GM23338 (cell line): ENCODE results near the gene RWDD2A. TPM values are rescaled to one million over a fixed set of nuclear protein-coding genes. Genes with fewer than 3 reads are reported as not detected.

Source experiments
- ATAC-seq: fragments of 200-7000 bp; cut with Tn5 transposase; 3 replicates; pipeline ENCODE4 v1.9.1; 2020
- DNase-seq: peaks from one replicate; pipeline ENCODE4 v3.0.0-alpha.2; 2015; ENCODE audit warnings: low spot score
- H2AFZ ChIP-seq: fragments of 200-600 bp; sonication (generic); 2 replicates; pipeline ENCODE4 v1.8.0; 2016; ENCODE audit warnings: antibody characterized with exemption, mild to moderate bottlenecking, moderate library complexity
- H3F3A ChIP-seq: fragments of 200-600 bp; sonication (generic); replicated peaks from 2 replicates; pipeline ENCODE4 v1.8.0; 2017; ENCODE audit warnings: antibody characterized with exemption, mixed run types, low read depth
- H3K27ac ChIP-seq: fragments of 200-600 bp; sonication (generic); 2 replicates; pipeline ENCODE4 v1.6.1; 2016; ENCODE audit warnings: low read depth
- H3K27me3 ChIP-seq: fragments of 200-600 bp; sonication (generic); 2 replicates; pipeline ENCODE4 v1.8.0; 2016; ENCODE audit warnings: mild to moderate bottlenecking, mixed run types, moderate library complexity; ENCODE audit not compliant: insufficient read depth
- H3K36me3 ChIP-seq: fragments of 200-600 bp; sonication (generic); 2 replicates; pipeline ENCODE4 v1.8.0; 2016; ENCODE audit warnings: mild to moderate bottlenecking; ENCODE audit not compliant: insufficient read depth
- H3K4me1 ChIP-seq: fragments of 200-600 bp; sonication (generic); 2 replicates; pipeline ENCODE4 v1.8.0; 2016; ENCODE audit warnings: mild to moderate bottlenecking, moderate library complexity; ENCODE audit not compliant: insufficient read depth
- H3K4me2 ChIP-seq: fragments of 200-600 bp; sonication (generic); 2 replicates; pipeline ENCODE4 v1.7.1; 2017; ENCODE audit warnings: mixed run types
- H3K4me3 ChIP-seq: fragments of 200-600 bp; sonication (generic); 2 replicates; pipeline ENCODE4 v1.6.1; 2016; ENCODE audit warnings: mixed run types
- H3K79me2 ChIP-seq: fragments of 200-600 bp; sonication (generic); replicated peaks from 2 replicates; pipeline ENCODE4 v1.8.0; 2017; ENCODE audit warnings: mild to moderate bottlenecking; ENCODE audit not compliant: insufficient read depth
- H3K9me2 ChIP-seq: fragments of 200-600 bp; sonication (generic); 2 replicates; pipeline ENCODE4 v1.8.0; 2017; ENCODE audit not compliant: insufficient read depth
- H4K20me1 ChIP-seq: fragments of 200-600 bp; sonication (generic); replicated peaks from 2 replicates; pipeline ENCODE4 v1.8.0; 2017; ENCODE audit warnings: mild to moderate bottlenecking; ENCODE audit not compliant: insufficient read depth
- H3K27ac Mint-ChIP-seq: 2 replicates; pipeline ENCODE4 v1.8.0; 2020; ENCODE audit warnings: inconsistent platforms, mild to moderate bottlenecking, moderate library complexity, mixed read lengths
- H3K27me3 Mint-ChIP-seq: 3 replicates; pipeline ENCODE4 v1.8.0; 2022; ENCODE audit warnings: low read depth, mild to moderate bottlenecking, moderate library complexity, mixed read lengths, inconsistent platforms; ENCODE audit not compliant: insufficient read depth, poor library complexity
- H3K36me3 Mint-ChIP-seq: 3 replicates; pipeline ENCODE4 v1.8.0; 2021; ENCODE audit warnings: low read depth, mild to moderate bottlenecking, inconsistent platforms, moderate library complexity, mixed read lengths
- H3K4me1 Mint-ChIP-seq: 3 replicates; pipeline ENCODE4 v1.8.0; 2020; ENCODE audit warnings: mild to moderate bottlenecking, inconsistent platforms, mixed read lengths
- H3K4me3 Mint-ChIP-seq: 3 replicates; pipeline ENCODE4 v1.8.0; 2021; ENCODE audit warnings: moderate library complexity, mild to moderate bottlenecking, inconsistent platforms, mixed read lengths
- H3K9me3 Mint-ChIP-seq: 3 replicates; pipeline ENCODE4 v1.8.0; 2020; ENCODE audit warnings: moderate library complexity, mild to moderate bottlenecking, inconsistent platforms, mixed read lengths
- CTCF ChIP-seq, 2 experiments: fragments of 200-600 bp in 1 of 2; sonication (generic) in 1 of 2; conservative IDR thresholded peaks; 2 replicates each; pipeline versions ENCODE4 v1.5.1 to v1.6.1; 2016 to 2017; ENCODE audit warnings: antibody characterized with exemption in 2 of 2, low read depth in 2 of 2, mild to moderate bottlenecking in 2 of 2, moderate library complexity in 1 of 2
- ETS1 ChIP-seq: IDR thresholded peaks from 2 replicates; pipeline ENCODE4 v1.6.1; 2016; ENCODE audit warnings: antibody characterized with exemption
- EZH2phosphoT487 ChIP-seq: fragments of 200-600 bp; sonication (generic); IDR thresholded peaks from one replicate; pipeline ENCODE4 v1.8.1; 2018; ENCODE audit warnings: antibody characterized with exemption; ENCODE audit not compliant: unreplicated experiment
- POLR2AphosphoS5 ChIP-seq: IDR thresholded peaks from 2 replicates; pipeline ENCODE4 v1.6.1; 2016; ENCODE audit warnings: antibody characterized with exemption, low read depth
- REST ChIP-seq: IDR thresholded peaks from one replicate; pipeline ENCODE4 v1.6.1; 2018; ENCODE audit warnings: antibody characterized with exemption; ENCODE audit not compliant: unreplicated experiment
- STAT1 ChIP-seq: IDR thresholded peaks from one replicate; pipeline ENCODE4 v1.6.1; 2016; ENCODE audit warnings: antibody characterized with exemption; ENCODE audit not compliant: unreplicated experiment
- ZNF114 ChIP-seq: fragments of 250-450 bp; sonication (Bioruptor Pico); IDR thresholded peaks from 2 replicates; pipeline ENCODE4 v1.5.0; 2020; ENCODE audit warnings: mild to moderate bottlenecking, moderate library complexity
- ZNF331 ChIP-seq: fragments of 250-450 bp; sonication (Bioruptor Pico); IDR thresholded peaks from 2 replicates; pipeline ENCODE4 v1.5.0; 2020; ENCODE audit warnings: low read depth, mild to moderate bottlenecking, moderate library complexity
- ZNF462 ChIP-seq: fragments of 250-450 bp; sonication (Bioruptor Pico); IDR thresholded peaks from 2 replicates; pipeline ENCODE4 v1.5.0; 2020; ENCODE audit warnings: mild to moderate bottlenecking, moderate library complexity
- polyA plus RNA-seq: library from polyadenylated mRNA; unstranded; fragments of >200 nt; fragmentation: Nextera tagmentation; extraction: Ambion mirVana; gene quantifications from 2 replicates; pipeline ENCODE4 v1.2.1, GENCODE V29; 2016
- total RNA-seq: library from RNA; depleted of rRNA; stranded (reverse); fragments of >200 nt; shearing (Covaris generic); gene quantifications from 2 replicates; pipeline ENCODE4 v1.2.3, GENCODE V29; 2014

The RWDD2A gene
- total and polyA plus RNA-seq, 2 experiments from 2014 or later = 3.1 to 3.7 TPM

- Mint-ChIP-seq H3K9me3 (no peaks in the 10 kb centered on the region; the same call in 2 of the 3 replicates), H3K27me3 (no peaks in the 10 kb centered on the region), H3K4me1 (peaks cover 5% of the 10 kb centered on the region; the same call in 2 of the 3 replicates), H3K4me3 (no peak overlapping the region), H3K27ac (no peak overlapping the region), H3K36me3 (peaks cover 54% of the 10 kb centered on the region)
- Histone ChIP-seq H3K79me2 (no peaks in the 10 kb centered on the region), H2AFZ (no peak overlapping the region), H3K9me2 (no peaks in the 10 kb centered on the region), H3K4me3 (no peak overlapping the region), H3K4me2 (no peak overlapping the region), H3K27ac (no peak overlapping the region), H4K20me1 (no peaks in the 10 kb centered on the region), H3K4me1 (0 out of 2 replicates have a peak, but pooled peaks cover 2% of the 10 kb centered on the region), H3K27me3 (no peaks in the 10 kb centered on the region), H3K36me3 (peaks cover 50% of the 10 kb centered on the region), H3F3A (no peaks in the 10 kb centered on the region)
- no peak for ATAC-seq
- no peak for TF ChIP-seq ZNF462
- TF ChIP-seq CTCF (conservative IDR thresholded peaks at IDR 0.05; ENCODE audit: low read depth in 2 of 2) = no peak
- TF ChIP-seq STAT1 = no peak
- no peak for TF ChIP-seq ZNF331 (CRISPR knock-in tag)
- TF ChIP-seq ZNF114 (CRISPR knock-in tag) = no peak
- TF ChIP-seq EZH2phosphoT487 = no peak
- TF ChIP-seq REST = no peak
- TF ChIP-seq ETS1 = no peak
- TF ChIP-seq POLR2AphosphoS5 = no peak
- DNase-seq = no peak
Measured at GRCh38 chr6:83176246-83176645, 16.9 kb upstream of the RWDD2A start.
